ENCODE measurements around the gene SPPL2B.

Gene SPPL2B

DNA sequence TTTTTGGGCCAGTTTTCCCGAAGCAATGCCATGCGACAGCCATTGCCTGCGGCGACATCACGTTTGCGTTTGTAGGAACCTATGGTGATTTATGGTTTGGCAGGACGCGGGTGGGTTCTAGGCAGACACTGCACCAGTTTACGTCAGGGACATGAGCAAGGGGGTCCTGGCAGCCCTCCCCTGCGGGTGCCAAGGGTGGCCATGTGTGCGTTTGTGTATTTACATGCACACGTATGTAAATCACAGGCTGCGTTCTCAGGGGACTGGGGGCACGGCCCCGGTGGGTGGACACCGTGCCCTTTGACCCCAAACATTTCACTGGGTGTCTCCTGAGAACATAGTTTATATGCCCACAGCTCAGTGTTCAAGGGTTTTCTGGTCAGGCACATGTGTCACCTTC lies 22.2 kb downstream of the SPPL2B start:
- DNase-seq (ENCODE audit: low read depth) = no peak
- no peak overlapping the region for H3K4me3 ChIP-seq (ENCODE audit: low read depth, low read length)

DNA sequence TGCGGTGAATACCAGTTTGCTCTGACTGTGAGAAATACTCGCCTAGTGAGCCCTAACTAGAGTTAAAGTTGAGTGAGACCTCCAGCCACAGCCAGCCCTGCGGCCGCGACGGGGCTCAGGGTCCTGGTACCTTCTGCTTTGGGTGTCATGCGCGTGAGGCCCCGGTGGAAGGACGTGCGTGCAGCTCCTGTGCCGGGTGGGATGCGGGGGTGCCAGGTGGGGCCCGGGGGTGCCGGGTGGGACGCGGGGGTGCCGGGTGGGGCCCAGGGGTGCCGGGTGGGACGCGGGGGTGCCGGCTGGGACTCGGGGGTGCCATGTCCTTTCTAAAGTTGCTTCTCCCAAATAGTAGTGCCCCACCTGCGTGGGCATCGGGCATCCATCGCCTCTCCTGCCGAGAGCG lies 23.1 kb downstream of the SPPL2B start:
- no peak for DNase-seq (ENCODE audit: low read depth)
- no peak overlapping the region for H3K4me3 ChIP-seq (ENCODE audit: low read depth, low read length)

DNA sequence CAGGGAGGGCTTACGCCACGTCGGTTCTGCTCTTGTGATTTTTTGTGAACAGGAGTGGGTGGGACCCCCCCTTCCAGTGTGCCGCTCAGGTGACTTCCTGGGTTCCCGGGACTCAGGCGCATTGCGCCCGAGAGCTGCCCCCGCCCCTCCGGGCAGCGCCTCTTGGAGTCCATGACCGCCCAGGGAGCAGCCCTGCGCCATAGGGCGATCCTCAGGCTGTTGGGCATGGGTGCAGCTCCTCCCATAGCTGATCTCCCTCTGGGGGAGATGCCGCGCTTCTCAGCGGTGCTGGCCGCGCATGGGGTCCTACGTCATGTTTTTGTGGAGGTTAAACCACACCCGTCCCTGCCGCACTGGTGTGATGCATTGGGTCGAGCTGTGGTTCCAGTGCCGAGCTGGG lies 23.6 kb downstream of the SPPL2B start:
- H3K4me3 ChIP-seq (ENCODE audit: low read depth, low read length) = no peak overlapping the region
- DNase-seq (ENCODE audit: low read depth) = no peak

DNA sequence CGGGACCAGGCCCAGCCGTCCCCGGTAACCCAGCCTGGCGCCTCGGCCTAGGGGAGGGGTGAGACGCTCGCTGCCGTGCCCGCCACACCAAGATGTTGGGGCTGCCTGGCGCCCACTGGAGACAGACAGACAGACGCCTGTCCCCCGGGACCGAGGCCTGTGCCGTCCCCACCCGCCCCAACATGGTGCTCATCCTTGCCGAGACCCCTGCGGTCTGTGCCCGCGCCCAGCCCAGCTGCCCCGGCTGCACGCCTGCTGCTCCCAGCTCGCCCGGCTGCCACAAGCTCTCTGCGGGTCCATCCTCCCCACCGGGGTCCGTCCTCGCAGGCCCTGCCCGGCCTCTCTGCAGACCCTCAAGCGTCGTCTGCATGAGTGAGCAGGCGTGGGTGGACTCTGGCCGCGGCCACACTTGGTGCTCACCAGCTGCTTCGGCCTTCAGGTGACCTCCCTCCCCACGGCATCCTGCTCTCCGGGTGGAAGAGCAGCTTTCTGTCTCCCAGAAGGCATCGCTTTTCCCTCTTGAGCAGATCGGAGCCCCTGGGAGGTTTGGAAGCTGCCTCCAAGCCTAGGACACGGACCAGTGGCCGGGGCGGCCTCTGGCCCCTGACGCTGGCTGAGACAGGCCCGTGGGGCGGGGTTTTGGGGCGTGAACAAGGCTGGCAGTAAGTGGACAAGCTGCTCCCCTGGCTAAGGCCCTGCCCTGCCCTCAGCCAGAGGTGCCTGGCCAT lies 24.8 kb downstream of the SPPL2B start:
- no peak overlapping the region for H3K4me3 ChIP-seq (ENCODE audit: low read depth, low read length)
- no peak for DNase-seq (ENCODE audit: low read depth)

DNA sequence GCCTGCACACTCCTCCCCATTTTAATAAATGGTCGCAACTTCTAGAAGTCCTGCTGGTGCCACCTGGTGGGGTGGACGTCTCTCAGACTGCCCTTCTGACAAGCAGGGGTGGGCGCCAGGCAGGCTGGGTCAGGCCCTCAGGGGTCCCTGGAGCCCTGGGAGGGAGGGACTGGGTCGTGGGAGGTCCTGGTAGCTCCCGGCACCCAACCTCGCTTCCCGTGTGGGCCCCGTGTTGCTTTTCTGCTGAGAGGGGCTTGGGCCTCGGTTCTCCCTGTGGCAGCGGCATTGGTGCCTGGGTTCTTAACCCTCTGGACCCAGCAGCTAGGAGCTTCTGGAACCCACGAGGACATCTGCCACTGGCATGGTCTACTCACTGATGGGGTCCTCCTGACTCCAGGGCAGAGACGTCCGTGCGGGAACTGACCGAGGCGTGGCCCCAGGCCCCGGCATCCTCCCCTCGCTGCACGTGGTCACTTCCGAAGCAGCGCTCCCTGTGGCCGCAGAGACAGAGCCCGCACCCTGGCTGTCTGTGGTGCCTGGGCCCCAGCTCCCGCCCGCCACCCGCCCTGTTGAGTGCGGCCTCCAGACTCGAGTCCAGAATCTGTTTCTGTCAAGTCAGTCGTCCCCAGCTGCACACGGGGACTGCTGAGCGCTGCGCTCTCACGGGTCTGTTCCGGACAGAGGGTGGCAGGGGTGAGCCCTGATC lies 25.6 kb downstream of the SPPL2B start:
- H3K4me3 ChIP-seq (ENCODE audit: low read depth, low read length) = no peak overlapping the region
- DNase-seq (ENCODE audit: low read depth) = no peak

DNA sequence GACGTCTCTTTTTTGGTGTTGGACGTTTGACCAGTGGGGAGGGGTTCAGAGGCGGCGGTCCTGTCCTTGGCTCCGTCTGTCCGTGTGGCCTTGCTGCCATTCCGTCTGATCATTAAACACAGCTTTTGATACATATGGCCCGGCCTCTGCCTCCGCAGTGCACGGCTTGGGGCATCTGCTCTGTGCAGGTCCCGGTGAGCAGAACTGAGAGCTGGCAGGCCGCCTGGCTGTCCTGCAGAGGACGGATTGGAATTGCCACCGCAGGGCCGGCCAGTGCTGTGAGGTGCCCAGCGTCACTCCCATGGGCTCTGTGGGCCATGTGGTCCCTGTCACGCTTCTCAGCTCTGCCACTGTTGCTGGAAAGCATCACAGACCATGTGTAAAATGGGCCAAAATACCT lies 26.2 kb downstream of the SPPL2B start:
- no peak for DNase-seq (ENCODE audit: low read depth)
- H3K4me3 ChIP-seq (ENCODE audit: low read depth, low read length) = no peak overlapping the region

DNA sequence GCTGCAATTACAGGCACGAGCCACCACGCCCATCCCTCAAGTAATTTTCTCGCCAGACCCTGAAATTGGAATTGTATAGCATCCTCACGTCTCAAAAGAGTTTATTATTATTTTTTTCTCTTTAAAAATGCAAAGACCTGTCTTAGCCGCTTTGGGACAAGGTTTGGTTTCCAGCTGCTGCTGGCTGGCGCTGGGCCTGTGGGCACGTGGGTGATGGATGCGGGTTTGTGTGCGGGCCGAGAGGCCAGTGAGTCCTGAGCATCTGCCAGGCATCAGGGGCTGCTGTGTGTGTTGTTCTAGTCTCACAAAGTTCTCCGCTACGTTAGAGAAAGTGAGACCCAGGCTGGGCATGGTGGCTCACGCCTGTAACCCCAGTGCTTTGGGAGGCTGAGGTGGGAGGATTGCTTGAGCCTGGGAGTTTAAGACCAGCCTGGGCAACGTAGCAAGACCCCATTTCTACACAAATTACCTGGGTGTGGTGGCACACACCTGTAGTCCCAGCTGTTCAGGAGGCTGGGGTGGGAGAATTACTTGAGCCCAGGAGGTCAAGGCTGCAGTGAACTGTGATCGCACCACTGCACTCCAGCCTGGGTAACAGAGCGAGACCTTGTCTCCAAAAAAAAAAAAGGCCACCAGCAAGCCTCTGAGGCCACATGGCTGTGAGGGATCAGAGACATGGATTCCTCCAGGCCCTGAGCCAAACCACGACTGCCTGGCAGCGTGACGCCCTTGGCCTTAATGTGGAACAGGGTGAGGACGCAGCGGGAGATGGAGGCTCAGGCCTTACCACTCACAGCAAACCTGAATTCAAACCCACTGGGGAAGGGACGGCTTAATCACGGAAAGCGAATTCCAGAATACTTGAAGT lies 26.9 kb downstream of the SPPL2B start:
- DNase-seq (ENCODE audit: low read depth) = no peak

DNA sequence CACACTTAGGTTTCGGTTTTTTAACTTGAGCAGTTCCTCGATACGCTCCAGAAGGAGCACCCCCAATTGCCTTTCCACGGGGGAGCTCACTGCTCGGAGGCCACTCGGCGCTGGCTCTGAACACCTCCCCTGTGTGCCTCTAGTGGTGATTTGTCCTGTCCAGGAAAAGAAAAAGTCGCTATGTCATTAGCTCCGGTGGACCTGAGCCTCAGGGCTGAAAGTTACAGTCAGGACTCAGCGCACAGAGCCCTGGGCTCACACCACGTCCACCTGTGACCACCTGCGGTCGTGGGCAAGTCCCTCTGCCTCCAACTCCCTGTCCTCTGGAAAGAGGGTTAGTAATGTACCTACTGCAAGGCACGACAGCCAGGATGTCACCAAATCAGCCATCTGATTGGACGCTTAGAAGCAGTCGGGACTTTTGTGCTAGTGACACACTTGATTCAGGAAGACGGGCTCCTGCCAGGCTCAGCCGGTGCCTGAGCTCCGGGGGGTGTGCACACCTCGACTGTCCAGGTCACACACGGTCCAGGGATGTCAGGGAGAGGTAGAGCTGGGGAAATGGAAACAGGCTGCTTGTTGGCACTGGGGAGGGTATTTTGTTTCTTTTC lies 27.7 kb downstream of the SPPL2B start:
- DNase-seq (ENCODE audit: low read depth) = no peak
- H3K4me3 ChIP-seq (ENCODE audit: low read depth, low read length) = no peak overlapping the region

More for the DNA sequence above, 26.9 kb downstream of the SPPL2B start:
- H3K4me3 ChIP-seq (ENCODE audit: low read depth, low read length) = no peak overlapping the region

DNA sequence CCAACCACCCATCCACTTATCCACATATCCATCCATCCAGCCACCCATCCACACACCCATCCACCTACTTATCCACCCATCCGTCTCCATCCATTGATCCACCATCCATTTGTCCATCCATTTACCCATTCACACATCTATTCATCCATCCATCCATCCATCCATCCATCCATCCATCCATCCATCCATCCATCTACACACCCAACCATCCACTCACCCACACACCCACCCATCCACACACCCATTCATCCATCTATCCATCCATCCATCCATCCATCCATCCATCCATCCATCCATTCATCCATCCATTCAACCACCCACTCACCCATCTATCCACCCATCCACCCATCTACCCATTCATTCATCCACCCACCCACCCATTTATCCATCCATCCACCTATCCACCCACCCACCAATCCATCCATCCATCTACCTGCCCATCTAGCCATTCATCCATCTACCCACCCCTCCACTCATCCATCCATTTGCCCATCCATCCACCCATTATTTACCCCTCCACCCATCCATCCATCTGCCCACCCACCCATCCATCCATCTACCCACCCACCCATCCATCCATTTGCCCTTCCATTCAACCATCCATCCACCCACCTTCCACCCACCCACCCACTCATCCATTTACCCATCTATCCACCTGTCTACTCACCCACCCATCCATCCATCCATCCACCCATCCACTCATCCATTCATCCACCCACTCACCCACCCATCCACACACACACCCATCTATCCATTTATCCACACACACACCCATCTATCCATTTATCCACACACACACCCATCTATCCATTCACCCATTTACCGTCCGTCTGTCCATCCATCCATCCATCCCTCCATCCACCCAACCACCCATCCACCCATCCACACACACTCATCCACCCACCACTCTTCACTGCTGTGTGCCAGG lies 29.1 kb downstream of the SPPL2B start:
- no peak for DNase-seq (ENCODE audit: low read depth)
- no peak overlapping the region for H3K4me3 ChIP-seq (ENCODE audit: low read depth, low read length)

DNA sequence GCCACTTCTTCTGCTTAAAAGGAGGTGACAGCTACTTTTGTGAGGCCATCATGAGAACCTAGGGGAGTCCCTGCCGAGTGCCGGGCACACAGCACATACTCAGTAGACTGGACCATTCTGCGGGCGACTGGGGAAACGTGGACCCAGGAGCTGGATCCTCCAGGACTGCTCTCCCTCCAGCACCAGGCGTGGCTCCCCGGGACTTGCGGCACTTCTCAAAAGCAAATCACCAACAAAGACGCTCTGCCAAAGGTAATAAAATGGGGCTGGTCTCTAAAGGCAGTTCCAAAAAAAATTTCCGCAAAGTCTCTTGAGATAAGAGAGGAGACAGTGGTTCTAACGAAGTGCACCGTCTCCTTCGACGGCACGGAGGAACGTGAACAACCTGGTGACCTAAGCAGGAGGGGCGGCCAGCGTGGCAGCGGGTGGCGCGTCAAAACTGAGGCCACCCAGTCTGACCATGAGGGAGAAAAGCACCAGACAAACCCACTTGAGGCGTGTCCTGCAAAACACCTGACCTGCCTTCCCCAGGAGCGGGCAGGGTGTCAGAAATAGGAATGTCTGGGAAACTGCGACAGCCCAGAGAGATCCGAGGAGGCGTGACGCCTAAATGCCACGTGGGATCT lies 30.2 kb downstream of the SPPL2B start:
- no peak overlapping the region for H3K4me3 ChIP-seq (ENCODE audit: low read depth, low read length)
- DNase-seq (ENCODE audit: low read depth) = no peak

DNA sequence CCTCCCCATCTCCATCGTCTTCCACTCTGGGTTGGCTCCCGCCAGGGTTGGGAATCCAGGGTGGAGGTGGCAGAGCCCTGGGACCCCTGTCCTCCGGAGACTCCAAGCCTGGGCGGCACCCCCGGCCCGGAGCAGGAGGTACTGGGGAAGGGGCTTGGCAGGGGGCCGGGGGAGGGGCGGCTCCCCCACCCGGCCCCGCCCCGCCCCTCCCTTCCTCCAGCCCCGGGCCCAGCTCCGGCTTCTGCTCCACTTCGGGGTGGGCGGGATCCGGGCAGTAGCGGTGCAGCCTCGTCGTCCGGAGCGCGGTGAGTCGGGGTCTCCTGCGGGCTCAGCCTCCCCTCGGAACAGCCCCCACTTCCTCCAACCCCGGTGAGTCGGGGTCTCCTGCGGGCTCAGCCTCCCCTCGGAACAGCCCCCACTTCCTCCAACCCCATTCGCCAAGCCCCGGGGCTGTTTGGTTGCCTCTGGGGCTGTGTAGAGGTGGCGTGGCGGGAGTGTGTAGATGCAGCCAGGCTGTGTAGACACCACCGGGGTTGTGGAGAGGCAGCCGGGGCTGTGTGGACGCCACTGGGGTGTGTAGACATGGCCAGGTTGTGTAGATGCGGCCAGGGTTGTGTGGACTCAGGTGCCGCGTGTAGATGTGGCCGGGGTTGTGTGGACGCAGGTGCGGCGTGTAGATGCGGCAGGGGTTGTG lies 31.7 kb downstream of the SPPL2B start, which contains the start of gene TMPRSS9:
Gene TMPRSS9, plus strand, starts transcription at position 274 of the 694 bp plus-strand sequence. CDS start 29,521 bp downstream, outside the sequence.
- no peak for DNase-seq (ENCODE audit: low read depth)
- H3K4me3 ChIP-seq (ENCODE audit: low read depth, low read length) = no peak within 1 kb of the TSS

DNA sequence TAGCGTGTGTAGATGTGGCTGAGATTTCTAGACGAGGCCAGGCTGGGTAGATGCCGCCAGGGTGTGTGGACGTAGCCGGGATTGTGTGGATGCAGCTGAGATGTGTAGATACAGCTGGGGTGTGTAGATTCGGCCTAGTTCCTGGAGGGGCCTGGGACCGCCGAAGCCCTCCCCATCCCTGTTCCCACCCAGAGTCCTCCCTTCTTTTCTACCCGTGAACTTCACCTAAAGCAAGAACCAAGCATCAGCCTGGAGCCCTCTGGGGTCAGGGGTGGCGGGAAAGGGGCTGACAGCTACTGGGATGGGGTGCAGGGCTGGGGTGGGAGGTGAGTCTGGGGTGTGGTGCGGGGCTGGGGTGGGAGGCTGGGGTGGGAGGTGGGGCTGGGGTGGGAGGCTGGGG lies 32.3 kb downstream of the SPPL2B start:
- H3K4me3 ChIP-seq (ENCODE audit: low read depth, low read length) = no peak overlapping the region
- no peak for DNase-seq (ENCODE audit: low read depth)

DNA sequence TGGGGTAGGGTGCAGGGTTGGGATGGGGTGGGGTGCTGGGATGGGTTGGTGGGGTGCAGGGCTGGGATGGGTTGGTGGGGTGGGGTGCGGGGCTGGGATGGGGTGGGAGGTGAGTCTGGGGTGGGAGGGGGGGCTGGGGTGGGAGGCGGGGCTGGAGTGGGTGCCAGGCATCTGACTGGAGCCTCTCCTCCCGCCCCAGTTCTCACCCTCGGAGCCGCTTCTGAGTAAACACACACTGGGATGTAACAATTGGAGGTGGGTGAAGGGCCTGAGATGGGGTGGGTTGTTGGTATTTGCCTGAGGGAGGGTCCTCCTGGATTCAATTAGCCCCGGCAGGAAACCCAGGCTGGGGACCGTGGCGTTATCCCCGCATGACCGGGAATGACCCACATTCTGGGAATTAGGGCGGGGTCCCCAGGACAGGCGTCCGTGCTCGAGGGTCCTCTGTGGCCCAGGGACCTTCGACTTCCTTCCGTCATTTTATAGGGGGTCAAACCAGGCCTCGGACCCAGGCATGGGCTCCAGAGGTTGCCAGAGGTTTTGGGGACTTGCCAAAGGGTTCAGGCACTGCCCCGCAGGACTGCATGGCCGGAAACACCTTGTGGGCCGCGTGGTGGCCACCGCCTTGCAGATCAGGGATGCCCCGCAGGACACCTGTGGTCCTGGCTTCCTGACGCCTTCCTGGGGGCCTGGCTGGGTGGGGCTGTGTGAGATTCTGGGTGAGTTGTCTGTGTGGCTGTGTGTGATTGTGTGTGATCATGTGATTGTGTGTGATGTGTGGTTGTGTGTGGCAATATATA lies 33.0 kb downstream of the SPPL2B start:
- H3K4me3 ChIP-seq (ENCODE audit: low read depth, low read length) = no peak overlapping the region
- DNase-seq (ENCODE audit: low read depth) = no peak

DNA sequence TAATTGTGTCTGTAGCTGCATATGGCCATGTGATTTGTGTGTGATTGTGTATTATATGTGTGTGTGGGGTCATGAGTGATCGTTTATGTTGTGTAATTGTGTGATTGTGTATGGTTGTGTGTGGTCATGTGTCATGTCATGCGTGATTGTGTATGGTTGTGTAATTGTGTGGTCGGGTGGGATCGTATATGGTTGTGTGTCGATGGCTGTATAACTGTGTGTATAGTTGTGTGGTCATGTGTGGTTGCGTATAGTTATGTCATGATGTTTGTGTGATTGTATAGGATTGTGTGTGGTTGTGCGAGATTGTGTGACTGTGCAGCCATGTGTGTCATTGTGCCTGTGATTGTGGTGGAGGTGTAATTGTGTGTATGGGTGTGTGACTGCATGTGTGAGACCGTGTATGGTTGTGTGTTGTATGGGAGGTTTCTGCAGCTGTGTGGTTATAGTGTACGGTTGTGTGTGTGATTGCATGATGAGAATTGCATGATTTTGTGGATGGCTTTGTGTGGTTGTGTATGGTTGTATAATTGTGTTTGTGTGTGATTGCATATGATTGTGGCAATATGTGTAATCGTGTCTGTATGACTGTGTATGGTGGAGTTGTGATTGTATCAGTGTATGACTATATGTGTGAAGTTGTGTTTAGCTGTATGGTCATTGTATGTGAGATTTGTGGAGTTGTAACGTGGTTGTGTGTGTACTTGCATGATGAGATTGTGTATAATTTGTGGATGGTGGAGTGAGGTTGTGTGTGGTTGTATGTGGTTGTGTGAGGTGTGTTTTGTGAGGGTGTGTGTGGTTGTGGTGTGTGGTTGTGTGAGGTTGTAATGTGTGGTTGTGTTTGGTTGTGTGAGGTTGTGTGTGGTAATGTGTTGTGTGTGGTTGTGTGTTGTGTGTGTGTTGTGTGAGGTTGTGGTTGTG lies 33.8 kb downstream of the SPPL2B start:
- no peak for DNase-seq (ENCODE audit: low read depth)
- no peak overlapping the region for H3K4me3 ChIP-seq (ENCODE audit: low read depth, low read length)

DNA sequence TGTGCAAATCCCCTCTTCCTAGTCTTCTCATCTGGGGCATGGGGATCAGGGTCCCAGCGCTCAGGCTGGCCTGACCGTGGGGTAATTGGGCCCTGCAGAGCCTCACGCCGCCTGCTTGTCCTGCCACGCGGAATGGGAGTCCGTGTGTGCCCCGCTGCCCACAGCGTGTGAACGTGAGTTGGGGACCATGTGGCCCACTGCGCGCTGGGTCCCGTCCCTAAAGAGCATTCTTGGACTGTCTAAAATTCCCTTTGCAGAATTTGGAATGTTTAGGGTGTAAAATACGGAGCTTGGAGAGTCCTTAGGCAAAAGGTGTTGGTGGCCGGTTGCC lies 34.5 kb downstream of the SPPL2B start:
- H3K4me3 ChIP-seq (ENCODE audit: low read depth, low read length) = no peak overlapping the region
- DNase-seq (ENCODE audit: low read depth) = no peak

DNA sequence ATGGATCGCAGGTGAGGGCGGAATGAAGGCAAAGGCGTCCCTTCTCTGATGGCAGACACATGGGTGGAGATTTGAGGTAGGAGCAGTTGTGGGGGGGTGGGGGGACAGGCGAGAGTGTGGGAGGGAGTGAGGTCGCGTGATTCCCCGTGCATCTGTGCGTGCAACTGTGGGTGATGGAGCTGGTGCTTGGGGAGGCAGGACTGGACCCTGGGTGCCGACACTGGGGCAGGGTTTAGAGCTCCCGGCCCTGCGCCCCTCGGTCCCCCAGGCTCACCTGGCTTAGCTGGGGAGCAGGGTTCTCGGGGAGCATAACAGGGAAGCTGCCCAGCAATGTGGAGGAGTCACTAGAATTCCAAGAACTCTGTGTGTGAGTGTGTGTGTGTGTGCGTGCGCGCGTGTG lies 34.9 kb downstream of the SPPL2B start:
- no peak overlapping the region for H3K4me3 ChIP-seq (ENCODE audit: low read depth, low read length)
- DNase-seq (ENCODE audit: low read depth) = no peak
